HUES48 (cell line): Measurements from ENCODE around the gene IGF2R.

Experiments
- H3K27ac ChIP-seq: one replicate; pipeline ENCODE4 v1.7.0; 2013; ENCODE audit warnings: low read depth, low read length, inconsistent platforms
- H3K27me3 ChIP-seq: 2 replicates; pipeline ENCODE4 v1.6.1; 2013; ENCODE audit warnings: mild to moderate bottlenecking, low read length; ENCODE audit not compliant: control insufficient read depth, insufficient read depth
- H3K36me3 ChIP-seq: 2 replicates; pipeline ENCODE4 v1.6.1; 2013; ENCODE audit warnings: low read length; ENCODE audit not compliant: control insufficient read depth, insufficient read depth
- H3K4me1 ChIP-seq: 2 replicates; pipeline ENCODE4 v1.6.1; 2013; ENCODE audit warnings: mild to moderate bottlenecking, low read length; ENCODE audit not compliant: control insufficient read depth, insufficient read depth
- H3K4me3 ChIP-seq: 2 replicates; pipeline ENCODE4 v1.5.1; 2013; ENCODE audit warnings: mild to moderate bottlenecking, low read depth, low read length
- H3K9ac ChIP-seq: 2 replicates; pipeline ENCODE4 v1.6.1; 2013; ENCODE audit warnings: mild to moderate bottlenecking, low read depth, low read length, moderate library complexity
- H3K9me3 ChIP-seq: 2 replicates; pipeline ENCODE4 v1.6.1; 2013; ENCODE audit warnings: low read length; ENCODE audit not compliant: control insufficient read depth, insufficient read depth

Gene IGF2R

GRCh38 chr6:160079686-160080043, 110.8 kb downstream of the IGF2R start:
- Histone ChIP-seq H3K36me3 (peaks cover 85% of the 10 kb centered on the region), H3K27me3 (no peaks in the 10 kb centered on the region), H3K9ac (no peak overlapping the region), H3K4me3 (no peak overlapping the region), H3K4me1 (no peaks in the 10 kb centered on the region), H3K9me3 (peaks cover 13% of the 10 kb centered on the region; the same call in 1 of the 2 replicates), H3K27ac (no peak overlapping the region)

GRCh38 chr6:160080097-160080496, 111.2 kb downstream of the IGF2R start:
- no peak overlapping the region for H3K4me3 ChIP-seq
- H3K27ac ChIP-seq = no peak overlapping the region
- H3K27me3 ChIP-seq = no peaks in the 10 kb centered on the region
- H3K9me3 ChIP-seq = peaks cover 13% of the 10 kb centered on the region; the same call in 1 of the 2 replicates
- no peaks in the 10 kb centered on the region for H3K4me1 ChIP-seq
- peaks cover 85% of the 10 kb centered on the region for H3K36me3 ChIP-seq
- no peak overlapping the region for H3K9ac ChIP-seq

- Histone ChIP-seq H3K36me3 (peaks cover 87% of the 10 kb centered on the region), H3K4me3 (no peak overlapping the region), H3K9ac (no peak overlapping the region)
Measured at GRCh38 chr6:160081398-160081797, 112.5 kb downstream of the IGF2R start.

GRCh38 chr6:160082627-160083026, 113.7 kb downstream of the IGF2R start:
- Histone ChIP-seq H3K27me3 (no peaks in the 10 kb centered on the region), H3K4me3 (no peak overlapping the region), H3K9ac (no peak overlapping the region), H3K27ac (no peak overlapping the region), H3K4me1 (no peaks in the 10 kb centered on the region), H3K36me3 (peaks cover 87% of the 10 kb centered on the region), H3K9me3 (peaks cover 13% of the 10 kb centered on the region; the same call in 1 of the 2 replicates)

More at GRCh38 chr6:160081398-160081797, 112.5 kb downstream of the IGF2R start:
- no peaks in the 10 kb centered on the region for H3K27me3 ChIP-seq
- H3K4me1 ChIP-seq = no peaks in the 10 kb centered on the region
- H3K27ac ChIP-seq = no peak overlapping the region
- H3K9me3 ChIP-seq = peaks cover 13% of the 10 kb centered on the region; the same call in 1 of the 2 replicates

- peaks cover 13% of the 10 kb centered on the region; the same call in 1 of the 2 replicates for H3K9me3 ChIP-seq
- H3K27me3 ChIP-seq = no peaks in the 10 kb centered on the region
- no peak overlapping the region for H3K4me3 ChIP-seq
- H3K4me1 ChIP-seq = no peaks in the 10 kb centered on the region
- no peak overlapping the region for H3K27ac ChIP-seq
- peaks cover 87% of the 10 kb centered on the region for H3K36me3 ChIP-seq
- H3K9ac ChIP-seq = no peak overlapping the region
Measured at GRCh38 chr6:160084198-160084776, 115.4 kb downstream of the IGF2R start.

- Histone ChIP-seq H3K9me3 (peaks cover 4% of the 10 kb centered on the region; the same call in 1 of the 2 replicates), H3K27me3 (no peaks in the 10 kb centered on the region), H3K4me1 (no peaks in the 10 kb centered on the region), H3K27ac (no peak overlapping the region), H3K36me3 (peaks cover 87% of the 10 kb centered on the region), H3K4me3 (no peak overlapping the region), H3K9ac (no peak overlapping the region)
Measured at GRCh38 chr6:160085226-160085625, 116.3 kb downstream of the IGF2R start.

GRCh38 chr6:160085713-160086505, 117.0 kb downstream of the IGF2R start:
- no peaks in the 10 kb centered on the region for H3K27me3 ChIP-seq
- H3K27ac ChIP-seq = no peak overlapping the region
- H3K4me1 ChIP-seq = no peaks in the 10 kb centered on the region
- H3K9ac ChIP-seq = no peak overlapping the region
- H3K4me3 ChIP-seq = no peak overlapping the region
- H3K36me3 ChIP-seq = peaks cover 88% of the 10 kb centered on the region
- H3K9me3 ChIP-seq = no peaks in the 10 kb centered on the region

- peaks cover 86% of the 10 kb centered on the region for H3K36me3 ChIP-seq
- H3K27ac ChIP-seq = no peak overlapping the region
- no peak overlapping the region for H3K9ac ChIP-seq
- no peaks in the 10 kb centered on the region for H3K9me3 ChIP-seq
- H3K4me3 ChIP-seq = no peak overlapping the region
- no peaks in the 10 kb centered on the region for H3K4me1 ChIP-seq
- no peaks in the 10 kb centered on the region for H3K27me3 ChIP-seq
Measured at GRCh38 chr6:160086754-160087153, 117.9 kb downstream of the IGF2R start.

- H3K9ac ChIP-seq = no peak overlapping the region
- no peak overlapping the region for H3K27ac ChIP-seq
- H3K36me3 ChIP-seq = peaks cover 92% of the 10 kb centered on the region
- H3K4me3 ChIP-seq = no peak overlapping the region
- H3K4me1 ChIP-seq = no peaks in the 10 kb centered on the region
- no peaks in the 10 kb centered on the region for H3K27me3 ChIP-seq
- no peaks in the 10 kb centered on the region for H3K9me3 ChIP-seq
Measured at GRCh38 chr6:160088069-160088783, 119.3 kb downstream of the IGF2R start.

GRCh38 chr6:160088784-160089533, 120.1 kb downstream of the IGF2R start:
- peaks cover 94% of the 10 kb centered on the region for H3K36me3 ChIP-seq

More at GRCh38 chr6:160088784-160089533, 120.1 kb downstream of the IGF2R start:
- Histone ChIP-seq H3K9me3 (no peaks in the 10 kb centered on the region), H3K4me1 (no peaks in the 10 kb centered on the region), H3K27me3 (no peaks in the 10 kb centered on the region), H3K27ac (no peak overlapping the region), H3K9ac (no peak overlapping the region), H3K4me3 (no peak overlapping the region)
